Measurements from ENCODE around the gene ACLY. TPM values are rescaled to one million over a fixed set of nuclear protein-coding genes. Genes with fewer than 3 reads are reported as not detected.

The ACLY gene
- total and polyA plus RNA-seq, 2 experiments from 2014 or later = 119 to 439 TPM

GRCh38 chr17:41930009-41930832 lies 11.5 kb upstream of the ACLY start, which contains the start of gene ODAD4 (continued):
- TF ChIP-seq ETS1 (IDR thresholded peaks at IDR 0.05) (0 out of 2 replicates have a peak, but pooled peaks have one; percentile 44), STAT1 (IDR thresholded peaks at IDR 0.05; ENCODE audit: unreplicated experiment) (peak; percentile 62), EZH2 (IDR thresholded peaks at IDR 0.05; ENCODE audit: low read depth, unreplicated experiment) (no peak)

- Histone ChIP-seq H3K27me3 (ENCODE audit: insufficient read depth) (no peaks in the 10 kb centered on the region), H3K9me2 (ENCODE audit: insufficient read depth) (no peaks in the 10 kb centered on the region), H4K20me1 (replicated peaks; ENCODE audit: insufficient read depth) (no peaks in the 10 kb centered on the region; the same call in 1 of the 2 replicates), H2AFZ (no peak overlapping the region), H3K27ac (ENCODE audit: low read depth) (no peak overlapping the region), H3K4me3 (no peak overlapping the region), H3K79me2 (replicated peaks; ENCODE audit: insufficient read depth) (no peaks in the 10 kb centered on the region; the same call in 1 of the 2 replicates), H3F3A (replicated peaks; ENCODE audit: low read depth) (peaks cover 3% of the 10 kb centered on the region; the same call in 1 of the 2 replicates), H3K4me2 (no peak overlapping the region), H3K4me1 (ENCODE audit: insufficient read depth) (peaks cover 6% of the 10 kb centered on the region; the same call in 1 of the 2 replicates), H3K36me3 (ENCODE audit: insufficient read depth) (no peaks in the 10 kb centered on the region)
- Mint-ChIP-seq H3K4me3 (peak overlapping the region; percentile 89), H3K4me1 (peaks cover 14% of the 10 kb centered on the region), H3K36me3 (ENCODE audit: low read depth) (no peaks in the 10 kb centered on the region), H3K9me3 (no peaks in the 10 kb centered on the region; the same call in 2 of the 3 replicates), H3K27me3 (ENCODE audit: insufficient read depth, low read depth, poor library complexity) (peaks cover 21% of the 10 kb centered on the region), H3K27ac (no peak overlapping the region)
- DNase-seq (ENCODE audit: low spot score) (no peak), ATAC-seq (no peak)
- TF ChIP-seq STAT1 (IDR thresholded peaks at IDR 0.05; ENCODE audit: unreplicated experiment) = no peak
- no peak for TF ChIP-seq EZH2 (IDR thresholded peaks at IDR 0.05; ENCODE audit: low read depth, unreplicated experiment)
- no peak for TF ChIP-seq EZH2phosphoT487 (IDR thresholded peaks at IDR 0.05; ENCODE audit: unreplicated experiment)
Measured at GRCh38 chr17:41928693-41929251, 10.0 kb upstream of the ACLY start.

- Mint-ChIP-seq H3K27ac (no peak overlapping the region), H3K9me3 (no peaks in the 10 kb centered on the region; the same call in 2 of the 3 replicates), H3K4me3 (no peak overlapping the region), H3K36me3 (ENCODE audit: low read depth) (no peaks in the 10 kb centered on the region), H3K27me3 (ENCODE audit: insufficient read depth, low read depth, poor library complexity) (peaks cover 11% of the 10 kb centered on the region), H3K4me1 (peaks cover 12% of the 10 kb centered on the region)
- Histone ChIP-seq H2AFZ (no peak overlapping the region), H3K4me3 (no peak overlapping the region), H3K4me1 (ENCODE audit: insufficient read depth) (peaks cover 6% of the 10 kb centered on the region; the same call in 1 of the 2 replicates), H4K20me1 (replicated peaks; ENCODE audit: insufficient read depth) (no peaks in the 10 kb centered on the region), H3K36me3 (ENCODE audit: insufficient read depth) (no peaks in the 10 kb centered on the region), H3K27ac (ENCODE audit: low read depth) (no peak overlapping the region), H3K27me3 (ENCODE audit: insufficient read depth) (no peaks in the 10 kb centered on the region), H3K9me2 (ENCODE audit: insufficient read depth) (no peaks in the 10 kb centered on the region), H3K4me2 (no peak overlapping the region), H3K79me2 (replicated peaks; ENCODE audit: insufficient read depth) (no peaks in the 10 kb centered on the region; the same call in 1 of the 2 replicates), H3F3A (replicated peaks; ENCODE audit: low read depth) (peaks cover 3% of the 10 kb centered on the region; the same call in 1 of the 2 replicates)
- ATAC-seq (no peak), DNase-seq (ENCODE audit: low spot score) (no peak)
- TF ChIP-seq STAT1 (IDR thresholded peaks at IDR 0.05; ENCODE audit: unreplicated experiment) (no peak), ETS1 (IDR thresholded peaks at IDR 0.05) (no peak), ZNF462 (CRISPR knock-in tag; IDR thresholded peaks at IDR 0.05) (no peak), JUNB (IDR thresholded peaks at IDR 0.05; ENCODE audit: unreplicated experiment) (no peak), ZNF331 (CRISPR knock-in tag; IDR thresholded peaks at IDR 0.05; ENCODE audit: low read depth) (no peak), EZH2phosphoT487 (IDR thresholded peaks at IDR 0.05; ENCODE audit: unreplicated experiment) (no peak)
Measured at GRCh38 chr17:41925991-41926590, 7.3 kb upstream of the ACLY start.

Data from GM23338 (cell line).